NCI-H2029 (cell line): Measurements from ENCODE around the gene ANK3.

Source experiments
- DNase-seq: peaks from one replicate; lab custom pipeline; 2025; lab: John Stamatoyannopoulos, UW

ANK3 gene

GRCh38 chr10:60280475-60280874 lies 109.2 kb downstream of the ANK3 start:
- peak; percentile 5 for DNase-seq

- DNase-seq: no peak
Observed at GRCh38 chr10:60277656-60278055, 112.0 kb downstream of the ANK3 start.

GRCh38 chr10:60276232-60276631 lies 113.4 kb downstream of the ANK3 start:
- no peak for DNase-seq

GRCh38 chr10:60271319-60272040 lies 118.2 kb downstream of the ANK3 start:
- no peak for DNase-seq

GRCh38 chr10:60270426-60270825 lies 119.2 kb downstream of the ANK3 start:
- no peak for DNase-seq

- DNase-seq: no peak
Observed at GRCh38 chr10:60267802-60268201, 121.9 kb downstream of the ANK3 start.

GRCh38 chr10:60266513-60266912 lies 123.2 kb downstream of the ANK3 start:
- DNase-seq: no peak

GRCh38 chr10:60262647-60263126 lies 127.0 kb downstream of the ANK3 start:
- DNase-seq: no peak

- DNase-seq: no peak
Observed at GRCh38 chr10:60260321-60260720, 129.4 kb downstream of the ANK3 start.

GRCh38 chr10:60258429-60258797 lies 131.3 kb downstream of the ANK3 start:
- DNase-seq: no peak

GRCh38 chr10:60257767-60258428 lies 131.8 kb downstream of the ANK3 start:
- DNase-seq: no peak

- DNase-seq: no peak
Observed at GRCh38 chr10:60254776-60255175, 134.9 kb downstream of the ANK3 start.

- DNase-seq: no peak
Observed at GRCh38 chr10:60253484-60253883, 136.2 kb downstream of the ANK3 start.

GRCh38 chr10:60252688-60253087 lies 137.0 kb downstream of the ANK3 start:
- no peak for DNase-seq

- no peak for DNase-seq
Observed at GRCh38 chr10:60246382-60246781, 143.3 kb downstream of the ANK3 start.

GRCh38 chr10:60239228-60239627 lies 150.4 kb downstream of the ANK3 start:
- no peak for DNase-seq

GRCh38 chr10:60238759-60239100 lies 150.9 kb downstream of the ANK3 start:
- DNase-seq: no peak

GRCh38 chr10:60237977-60238758 lies 151.5 kb downstream of the ANK3 start:
- DNase-seq: no peak

GRCh38 chr10:60236869-60237524 lies 152.7 kb downstream of the ANK3 start:
- DNase-seq: no peak

- peak; percentile 37 for DNase-seq
Observed at GRCh38 chr10:60235001-60235400, 154.7 kb downstream of the ANK3 start.

GRCh38 chr10:60234551-60234950 lies 155.1 kb downstream of the ANK3 start:
- DNase-seq: no peak

GRCh38 chr10:60230892-60231291 lies 158.8 kb downstream of the ANK3 start:
- DNase-seq: no peak
